Measurements from ENCODE around the gene FGF2.
A peak's percentile ranks its signal among the peaks of the same experiment; 100 is the strongest.

The FGF2 gene

DNA sequence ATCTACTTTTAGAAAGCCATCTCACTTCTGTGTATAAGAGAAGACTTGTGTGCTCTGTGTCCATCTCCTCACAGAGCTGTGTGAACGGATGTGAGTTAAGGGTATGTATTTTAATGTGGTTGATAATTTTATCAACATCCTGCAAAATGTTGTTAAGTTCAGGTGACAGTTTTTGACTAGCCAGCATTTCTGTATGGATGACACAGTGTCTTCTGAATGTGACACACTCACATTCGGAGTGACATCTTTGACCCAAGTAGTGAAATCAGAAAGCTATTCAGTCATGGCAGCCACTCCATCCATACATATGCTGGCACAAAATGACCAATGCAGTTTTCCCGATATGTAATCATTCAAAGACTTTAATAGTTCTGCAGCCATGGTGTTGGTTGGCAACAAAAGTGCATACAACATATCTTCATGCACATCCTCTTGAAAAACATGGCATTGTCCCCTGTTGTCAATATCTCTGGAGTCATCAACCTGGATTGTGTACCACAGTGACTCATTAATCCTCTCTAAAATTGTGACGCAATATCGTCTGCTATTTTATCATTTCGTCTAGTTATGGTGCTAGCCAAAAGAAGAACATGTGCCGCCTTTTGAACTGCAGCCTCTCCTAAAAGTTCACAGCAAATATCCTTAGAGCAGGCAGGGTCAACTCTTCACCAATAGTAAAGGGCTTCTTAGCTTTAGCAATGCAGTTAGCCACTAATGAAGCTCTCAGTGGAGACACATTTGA is 6.8 kb upstream of the FGF2 start:
- TF ChIP-seq, protein P1, sequence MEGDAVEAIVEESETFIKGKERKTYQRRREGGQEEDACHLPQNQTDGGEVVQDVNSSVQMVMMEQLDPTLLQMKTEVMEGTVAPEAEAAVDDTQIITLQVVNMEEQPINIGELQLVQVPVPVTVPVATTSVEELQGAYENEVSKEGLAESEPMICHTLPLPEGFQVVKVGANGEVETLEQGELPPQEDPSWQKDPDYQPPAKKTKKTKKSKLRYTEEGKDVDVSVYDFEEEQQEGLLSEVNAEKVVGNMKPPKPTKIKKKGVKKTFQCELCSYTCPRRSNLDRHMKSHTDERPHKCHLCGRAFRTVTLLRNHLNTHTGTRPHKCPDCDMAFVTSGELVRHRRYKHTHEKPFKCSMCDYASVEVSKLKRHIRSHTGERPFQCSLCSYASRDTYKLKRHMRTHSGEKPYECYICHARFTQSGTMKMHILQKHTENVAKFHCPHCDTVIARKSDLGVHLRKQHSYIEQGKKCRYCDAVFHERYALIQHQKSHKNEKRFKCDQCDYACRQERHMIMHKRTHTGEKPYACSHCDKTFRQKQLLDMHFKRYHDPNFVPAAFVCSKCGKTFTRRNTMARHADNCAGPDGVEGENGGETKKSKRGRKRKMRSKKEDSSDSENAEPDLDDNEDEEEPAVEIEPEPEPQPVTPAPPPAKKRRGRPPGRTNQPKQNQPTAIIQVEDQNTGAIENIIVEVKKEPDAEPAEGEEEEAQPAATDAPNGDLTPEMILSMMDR (IDR thresholded peaks at IDR 0.05; ENCODE audit: insufficient read depth, low read length, missing control alignments): no peak
- CTCF ChIA-PET: no interaction called here
- POLR2A ChIA-PET: no interaction called here
- H3K4me3 ChIP-seq (ENCODE audit: low read depth, low read length): no peak overlapping the region
- no peak for DNase-seq (ENCODE audit: low read depth, low spot score)

DNA sequence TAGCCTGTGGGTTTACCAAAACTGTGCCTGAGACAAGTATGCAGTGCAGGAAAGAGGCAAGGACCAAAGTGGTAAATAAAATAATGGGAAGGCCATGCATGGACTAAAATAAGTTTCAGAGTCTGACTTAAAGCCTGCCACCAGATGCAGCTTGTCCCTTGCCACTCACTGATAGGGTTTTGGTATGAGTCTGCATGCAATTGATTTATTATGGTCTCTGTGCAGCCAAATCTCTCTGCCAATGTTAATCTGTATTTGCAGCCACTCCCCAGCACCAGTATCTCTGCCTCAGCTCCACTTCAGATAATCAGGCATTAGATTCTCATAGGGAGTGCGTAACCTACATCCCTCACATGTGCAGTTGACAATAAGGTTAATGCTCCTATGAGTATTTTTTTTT is 5.5 kb upstream of the FGF2 start:
- CTCF ChIA-PET: no interaction called here
- POLR2A ChIA-PET: no interaction called here
- no peak overlapping the region for H3K4me3 ChIP-seq (ENCODE audit: low read depth, low read length)
- TF ChIP-seq, protein P1 (IDR thresholded peaks at IDR 0.05; ENCODE audit: insufficient read depth, low read length, missing control alignments): no peak
- no peak for DNase-seq (ENCODE audit: low read depth, low spot score)

DNA sequence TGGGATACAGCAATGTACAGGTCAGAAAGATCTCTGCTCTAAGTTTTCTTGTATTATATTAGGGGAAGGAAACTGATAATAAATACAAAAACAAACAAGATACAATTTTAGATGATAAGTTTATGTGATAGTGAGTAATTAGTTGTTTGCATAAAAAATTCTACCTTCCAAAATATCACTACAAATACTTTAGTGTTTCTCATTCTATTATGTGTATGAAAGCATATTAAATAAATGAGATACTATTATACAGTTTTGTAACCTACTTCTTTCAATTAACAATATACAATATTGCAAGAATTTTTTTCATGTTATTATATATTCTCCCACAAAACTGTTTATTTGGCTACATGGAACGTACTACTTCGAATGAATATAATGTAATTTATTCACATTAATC is 4.2 kb upstream of the FGF2 start:
- DNase-seq (ENCODE audit: low read depth, low spot score): no peak
- CTCF ChIA-PET: no interaction called here
- TF ChIP-seq, protein P1 (IDR thresholded peaks at IDR 0.05; ENCODE audit: insufficient read depth, low read length, missing control alignments): no peak
- H3K4me3 ChIP-seq (ENCODE audit: low read depth, low read length): no peak overlapping the region
- POLR2A ChIA-PET: no interaction called here

DNA sequence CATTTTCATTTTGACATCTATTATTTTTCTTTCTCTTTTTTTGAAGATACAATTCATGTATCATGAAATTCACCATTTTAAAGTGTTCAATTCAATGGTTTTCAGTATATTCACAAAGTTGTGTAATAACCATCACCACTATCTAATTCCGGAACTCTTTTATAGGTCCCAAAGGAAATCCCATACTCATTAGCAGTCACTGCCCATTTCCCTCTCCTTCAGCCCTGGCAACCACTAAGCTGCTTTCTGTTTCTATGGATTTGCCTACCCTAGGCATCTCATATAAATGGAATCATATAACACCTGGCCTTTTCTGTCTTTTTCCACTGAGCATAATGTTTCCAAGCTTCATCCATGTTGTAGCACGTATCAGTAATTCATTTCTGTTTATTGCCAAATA is 3.2 kb upstream of the FGF2 start:
- DNase-seq (ENCODE audit: low read depth, low spot score): no peak
- no peak overlapping the region for H3K4me3 ChIP-seq (ENCODE audit: low read depth, low read length)
- POLR2A ChIA-PET: no interaction called here
- TF ChIP-seq, protein P1 (IDR thresholded peaks at IDR 0.05; ENCODE audit: insufficient read depth, low read length, missing control alignments): no peak
- CTCF ChIA-PET: interaction anchor here (1.3 kb wide), 1 partner anchor 66 kb away, joined by 6 read pairs; no protein-coding TSS in a partner anchor

DNA sequence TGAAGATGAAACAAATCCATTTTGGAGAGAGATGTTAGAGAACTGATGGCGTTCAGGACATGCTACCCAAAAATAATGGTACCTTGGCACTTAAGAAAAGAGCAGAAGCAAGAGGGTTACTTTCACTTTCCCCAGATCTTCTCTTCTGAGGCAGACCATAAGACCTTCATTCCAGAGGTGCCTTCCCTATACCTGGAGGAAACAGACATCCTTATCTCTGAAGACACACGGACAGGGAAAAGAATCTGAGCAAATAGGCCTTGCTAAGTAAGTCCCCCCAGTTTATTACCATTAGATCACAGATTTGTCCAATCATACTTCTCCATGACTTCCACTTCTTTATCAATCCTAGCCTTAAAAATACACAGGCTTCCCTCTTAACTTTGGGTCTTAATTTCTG is 2.0 kb upstream of the FGF2 start:
- no peak for DNase-seq (ENCODE audit: low read depth, low spot score)
- POLR2A ChIA-PET: no interaction called here
- TF ChIP-seq, protein P1 (IDR thresholded peaks at IDR 0.05; ENCODE audit: insufficient read depth, low read length, missing control alignments): no peak
- H3K4me3 ChIP-seq (ENCODE audit: low read depth, low read length): no peak overlapping the region
- CTCF ChIA-PET: interaction anchor here (1.2 kb wide), 1 partner anchor 66 kb away, joined by 3 read pairs; no protein-coding TSS in a partner anchor

DNA sequence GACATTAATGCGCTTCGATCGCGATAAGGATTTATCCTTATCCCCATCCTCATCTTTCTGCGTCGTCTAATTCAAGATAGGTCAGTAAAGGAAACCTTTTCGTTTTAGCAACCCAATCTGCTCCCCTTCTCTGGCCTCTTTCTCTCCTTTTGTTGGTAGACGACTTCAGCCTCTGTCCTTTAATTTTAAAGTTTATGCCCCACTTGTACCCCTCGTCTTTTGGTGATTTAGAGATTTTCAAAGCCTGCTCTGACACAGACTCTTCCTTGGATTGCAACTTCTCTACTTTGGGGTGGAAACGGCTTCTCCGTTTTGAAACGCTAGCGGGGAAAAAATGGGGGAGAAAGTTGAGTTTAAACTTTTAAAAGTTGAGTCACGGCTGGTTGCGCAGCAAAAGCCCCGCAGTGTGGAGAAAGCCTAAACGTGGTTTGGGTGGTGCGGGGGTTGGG is 528 bp upstream of the FGF2 start:
- TF ChIP-seq, protein P1 (IDR thresholded peaks at IDR 0.05; ENCODE audit: insufficient read depth, low read length, missing control alignments): no peak
- DNase-seq (ENCODE audit: low read depth, low spot score): no peak
- CTCF ChIA-PET: interaction anchor here (1.2 kb wide), 1 partner anchor 68 kb away, joined by 3 read pairs; no protein-coding TSS in a partner anchor
- POLR2A ChIA-PET: interaction anchor here (0.6 to 1.7 kb wide), 2 partner anchors 43 to 60 kb away, joined by 3 to 8 read pairs; no protein-coding TSS in a partner anchor
- H3K4me3 ChIP-seq (ENCODE audit: low read depth, low read length): peak overlapping the region; percentile 85

Measured in AG04449 (cell line).